Measurements from ENCODE around the gene PPP6R3. TPM values are rescaled to one million over a fixed set of nuclear protein-coding genes. Genes with fewer than 3 reads are reported as not detected.
"Not testable (repeated sequence)": the region's sequence is repeated elsewhere in the genome, so short reads cannot be mapped to it uniquely, and the experiment has no call there.

PPP6R3 gene
- total RNA-seq, 1 experiment from 2014 or later = 113 TPM

DNA sequence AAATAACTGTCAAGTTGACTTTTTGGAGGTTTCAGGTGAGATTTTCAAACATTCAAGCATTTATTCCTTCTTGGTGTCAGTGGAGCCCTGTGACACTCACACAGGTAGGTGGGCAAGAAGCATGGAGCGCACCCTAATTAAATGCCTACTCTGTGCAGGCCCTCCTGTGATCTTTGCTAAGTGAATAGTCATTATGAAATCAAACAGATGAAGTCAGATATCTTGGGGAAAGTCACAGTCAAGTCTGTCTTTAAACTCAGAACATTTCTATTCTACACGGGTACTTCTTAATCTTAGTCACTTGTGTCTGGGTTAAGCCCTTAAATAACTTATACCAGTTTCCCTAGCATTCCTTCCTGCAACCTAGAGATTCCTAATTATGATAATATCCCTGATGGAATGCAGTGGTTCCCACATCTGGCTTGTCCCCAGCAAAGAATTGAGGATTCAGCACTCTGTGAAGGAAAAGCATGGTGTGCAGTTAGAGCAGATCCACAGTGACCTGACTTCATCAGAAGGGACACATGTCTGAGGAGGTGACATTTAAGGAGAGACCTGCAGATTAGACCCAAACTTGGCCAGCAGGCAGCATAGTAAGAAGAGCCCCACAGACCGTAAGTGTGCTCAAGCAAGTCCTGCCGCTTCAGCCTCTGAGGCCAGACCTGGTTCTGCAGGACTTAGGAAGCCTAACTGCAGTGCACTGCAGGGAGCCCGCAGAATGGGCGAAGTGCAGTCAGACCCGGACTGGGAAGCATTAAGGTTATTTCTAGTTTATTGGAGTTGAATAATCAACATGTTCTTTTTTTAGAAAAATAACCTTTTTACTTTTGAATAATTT is 138.5 kb downstream of the PPP6R3 start:
- no peak for DNase-seq (ENCODE audit: low read depth)

GRCh38 chr11:68601147-68601546 is 140.6 kb downstream of the PPP6R3 start:
- DNase-seq (ENCODE audit: low read depth) = no peak

DNA sequence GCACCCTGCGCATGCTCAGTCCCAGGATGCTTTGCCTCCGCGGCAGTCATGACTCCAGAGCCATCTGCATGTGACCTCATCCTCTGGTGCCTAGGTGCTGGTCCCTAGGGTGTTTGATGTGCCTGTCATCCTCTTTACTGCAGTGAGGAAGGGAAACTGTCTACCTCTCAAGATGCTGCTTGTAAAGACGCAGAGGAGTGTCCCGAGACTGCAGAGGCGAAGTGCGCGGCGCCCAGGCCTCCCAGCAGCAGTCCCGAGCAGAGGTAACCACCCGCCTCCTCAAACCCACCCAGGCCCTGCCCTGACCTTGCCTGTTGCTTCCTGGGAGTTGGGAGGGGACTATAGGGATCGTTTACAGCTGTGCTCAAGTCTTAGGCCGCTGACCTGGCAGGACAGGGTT is 149.2 kb downstream of the PPP6R3 start:
- no peak for DNase-seq (ENCODE audit: low read depth)

DNA sequence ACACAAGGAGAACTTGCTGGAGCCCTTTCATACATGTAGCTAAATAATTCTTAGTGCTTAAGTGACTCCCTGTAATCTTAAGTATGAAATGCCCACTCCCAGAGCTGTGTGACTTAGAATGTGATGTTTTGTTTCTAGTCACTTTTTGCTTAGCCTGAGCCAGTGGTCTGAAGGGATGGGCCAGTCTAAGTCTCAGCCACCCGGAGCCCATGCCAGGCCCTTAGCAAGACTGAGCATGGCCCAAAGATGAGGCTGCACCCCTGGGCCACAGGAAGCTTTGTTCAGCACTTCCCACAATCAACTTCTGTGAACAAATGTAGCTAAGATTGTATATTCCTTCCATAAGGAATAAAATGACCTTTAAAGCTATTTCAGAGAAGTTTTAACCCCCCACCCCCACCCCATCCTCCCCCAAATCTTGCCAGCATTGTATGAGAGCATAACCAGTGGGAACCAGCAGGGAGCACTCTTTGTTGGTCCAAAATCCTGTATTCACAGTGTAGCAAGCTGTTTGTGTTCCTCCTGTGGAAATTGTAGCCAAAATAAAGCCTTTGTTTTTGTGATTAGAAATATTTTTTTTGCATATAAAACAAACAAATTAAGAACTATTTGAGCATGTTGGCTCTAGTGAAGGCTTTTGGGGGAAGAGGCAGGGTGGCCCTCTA is 150.0 kb downstream of the PPP6R3 start:
- no peak for DNase-seq (ENCODE audit: low read depth)

DNA sequence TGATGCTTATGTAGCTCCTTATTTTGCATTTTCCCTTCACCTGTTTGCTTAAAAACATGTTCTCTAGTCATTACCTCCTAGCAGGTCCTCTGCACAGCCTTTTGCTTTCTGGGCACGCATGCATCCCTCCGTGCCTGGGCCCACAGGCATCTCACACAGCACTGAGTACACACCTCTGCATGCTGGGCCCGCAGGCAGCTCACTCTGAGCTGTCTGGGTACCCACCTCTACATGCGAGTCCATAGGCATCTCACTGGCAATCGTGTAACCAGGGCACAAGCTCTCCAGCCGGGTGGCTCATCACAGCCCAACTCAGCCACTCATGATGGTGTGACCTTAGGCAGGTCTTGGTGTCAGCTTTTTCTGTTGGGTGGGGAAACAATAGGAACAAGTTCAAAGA is 155.1 kb downstream of the PPP6R3 start:
- no peak for DNase-seq (ENCODE audit: low read depth)

- no peak for DNase-seq (ENCODE audit: low read depth)
Measured at GRCh38 chr11:68617925-68618809, 157.6 kb downstream of the PPP6R3 start.

DNA sequence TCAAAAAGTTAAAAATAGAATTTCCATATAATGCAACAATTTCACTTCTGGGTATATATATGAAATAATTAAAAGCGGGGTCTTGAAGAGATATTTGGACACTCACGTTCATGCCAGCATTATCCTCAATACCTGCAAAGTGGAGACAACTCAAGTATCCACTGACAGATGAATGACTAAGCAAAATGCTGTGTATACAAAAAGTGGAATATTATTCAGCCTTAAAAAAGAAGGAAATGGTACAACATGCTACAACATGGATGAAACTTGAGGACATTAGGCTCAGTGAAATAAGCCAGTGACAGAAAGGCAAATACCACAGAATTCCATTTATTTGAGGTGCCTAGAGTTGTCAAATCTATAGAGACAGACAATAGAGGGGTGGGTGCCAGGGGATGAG is 161.3 kb downstream of the PPP6R3 start:
- DNase-seq (ENCODE audit: low read depth) = no peak

DNA sequence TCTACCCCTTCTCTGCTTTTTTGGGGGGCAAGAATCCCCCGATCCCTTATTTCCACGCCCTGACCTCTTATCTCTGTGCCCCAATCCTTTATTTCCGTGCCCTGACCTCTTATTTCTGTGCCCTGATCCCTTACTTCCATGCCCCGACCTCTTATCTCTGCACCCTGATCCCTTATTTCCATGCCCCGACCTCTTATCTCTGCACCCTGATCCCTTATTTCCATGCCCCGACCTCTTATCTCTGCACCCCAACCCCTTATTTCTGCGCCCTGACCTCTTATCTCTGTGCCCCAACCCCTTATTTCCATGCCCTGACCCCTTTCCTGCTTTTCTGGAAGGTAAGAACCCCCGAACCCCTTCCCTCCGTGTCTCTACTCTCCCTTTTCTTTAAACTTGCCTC is 163.2 kb downstream of the PPP6R3 start:
- DNase-seq (ENCODE audit: low read depth) = not testable (repeated sequence)

- not testable (repeated sequence) for DNase-seq (ENCODE audit: low read depth)
Measured at GRCh38 chr11:68625069-68625468, 164.5 kb downstream of the PPP6R3 start.

DNA sequence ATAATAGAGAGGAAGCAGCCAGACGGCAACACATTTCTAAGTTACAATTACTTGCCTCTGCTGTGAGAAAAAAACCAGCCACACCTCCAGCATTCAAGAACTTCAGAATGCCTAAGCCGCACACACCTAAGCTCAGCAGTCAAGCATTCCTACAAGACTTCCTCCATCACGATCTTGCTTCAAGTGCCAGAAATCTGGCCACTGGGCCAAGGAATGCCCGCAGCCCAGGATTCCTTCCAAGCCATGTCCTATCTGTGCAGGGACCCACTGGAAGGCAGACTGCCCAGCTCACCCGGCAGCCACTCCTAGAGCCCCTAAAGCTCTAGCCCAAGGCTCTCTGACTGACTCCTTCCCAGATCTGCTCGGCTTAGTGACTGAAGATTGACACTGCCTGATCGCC is 165.7 kb downstream of the PPP6R3 start:
- not testable (repeated sequence) for DNase-seq (ENCODE audit: low read depth)

GRCh38 chr11:68628837-68629236 is 168.3 kb downstream of the PPP6R3 start:
- DNase-seq (ENCODE audit: low read depth) = not testable (repeated sequence)

DNA sequence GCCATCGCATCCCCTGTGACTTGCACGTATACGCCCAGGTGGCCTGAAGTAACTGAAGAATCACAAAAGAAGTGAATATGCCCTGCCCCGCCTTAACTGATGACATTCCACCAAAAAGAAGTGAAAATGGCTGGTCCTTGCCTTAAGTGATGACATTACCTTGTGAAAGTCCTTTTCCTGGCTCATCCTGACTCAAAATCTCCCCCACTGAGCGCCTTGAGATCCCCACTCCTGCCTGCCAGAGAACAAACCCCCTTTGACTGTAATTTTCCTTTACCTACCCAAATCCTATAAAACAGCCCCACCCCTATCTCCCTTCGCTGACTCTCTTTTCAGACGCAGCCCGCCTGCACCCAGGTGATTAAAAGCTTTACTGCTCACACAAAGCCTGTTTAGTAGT is 171.8 kb downstream of the PPP6R3 start:
- not testable (repeated sequence) for DNase-seq (ENCODE audit: low read depth)

DNA sequence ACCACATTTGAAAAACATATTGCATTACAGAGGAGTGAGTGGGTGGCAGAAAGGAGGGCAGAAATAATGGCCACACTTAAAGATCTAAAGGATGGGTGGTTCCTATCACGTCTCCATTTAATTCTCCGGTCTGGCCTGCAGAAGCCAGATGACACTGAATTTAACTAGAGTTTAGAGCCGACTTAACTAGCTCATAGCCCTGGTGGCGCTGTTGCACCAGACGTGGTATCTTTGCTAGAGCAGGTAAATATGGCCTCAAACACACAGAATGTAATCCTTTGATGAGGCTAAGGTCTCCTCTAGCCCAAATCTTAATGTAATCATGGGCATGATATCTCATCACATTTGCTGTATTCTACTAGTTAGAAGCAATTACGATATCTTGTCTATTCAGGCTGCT is 172.2 kb downstream of the PPP6R3 start:
- DNase-seq (ENCODE audit: low read depth) = peak; percentile 51

GRCh38 chr11:68634606-68635005 is 174.1 kb downstream of the PPP6R3 start:
- DNase-seq (ENCODE audit: low read depth) = not testable (repeated sequence)

DNA sequence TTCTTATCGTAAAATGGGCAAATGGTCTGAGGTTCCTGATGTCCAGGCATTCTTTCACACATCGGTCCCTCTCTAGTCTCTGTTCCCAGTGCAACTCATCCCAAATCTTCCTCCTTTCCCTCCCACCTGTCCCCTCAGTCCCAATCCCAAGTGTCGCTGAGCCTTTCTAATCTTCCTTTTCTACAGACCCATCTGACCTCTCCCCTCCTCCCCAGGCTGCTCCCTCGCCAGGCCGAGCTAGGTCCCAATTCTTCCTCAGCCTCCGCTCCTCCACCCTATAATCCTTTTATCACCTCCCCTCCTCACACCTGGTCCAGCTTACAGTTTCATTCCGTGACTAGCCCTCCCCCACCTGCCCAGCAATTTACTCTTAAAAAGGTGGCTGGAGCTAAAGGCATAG is 174.6 kb downstream of the PPP6R3 start:
- not testable (repeated sequence) for DNase-seq (ENCODE audit: low read depth)

DNA sequence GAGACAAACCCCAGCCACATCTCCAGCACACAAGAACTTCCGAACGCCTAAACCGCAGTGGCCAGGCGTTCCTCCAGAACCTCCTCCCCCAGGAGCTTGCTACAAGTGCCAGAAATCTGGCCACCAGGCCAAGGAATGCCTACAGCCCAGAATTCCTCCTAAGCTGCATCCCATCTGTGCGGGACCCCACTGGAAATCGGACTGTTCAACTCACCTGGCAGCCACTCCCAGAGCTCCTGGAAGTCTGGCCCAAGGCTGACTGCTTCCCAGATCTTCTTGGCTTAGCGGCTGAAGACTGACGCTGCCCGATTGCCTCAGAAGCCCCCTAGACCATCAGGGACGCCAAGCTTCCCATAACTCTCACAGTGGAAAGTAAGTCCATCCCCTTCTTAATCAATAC is 175.3 kb downstream of the PPP6R3 start:
- DNase-seq (ENCODE audit: low read depth) = not testable (repeated sequence)

DNA sequence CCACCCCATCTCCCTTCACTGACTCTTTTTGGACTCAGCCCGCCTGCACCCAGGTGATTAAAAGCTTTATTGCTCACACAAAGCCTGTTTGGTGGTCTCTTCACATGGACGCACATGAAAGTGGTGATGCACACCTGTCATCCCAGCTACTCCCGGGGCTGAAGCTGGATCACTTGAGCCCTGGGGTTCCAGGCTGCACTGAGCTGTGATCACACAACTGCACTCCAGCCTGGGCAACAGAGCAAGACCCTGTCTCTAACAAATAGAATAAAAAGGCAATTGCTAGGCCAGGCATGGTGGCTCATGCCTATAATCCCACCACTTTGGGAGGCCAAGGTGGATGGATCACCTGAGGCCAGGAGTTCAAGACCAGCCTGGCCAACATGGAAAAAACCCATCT is 178.8 kb downstream of the PPP6R3 start:
- DNase-seq (ENCODE audit: low read depth) = not testable (repeated sequence)

- DNase-seq (ENCODE audit: low read depth) = no peak
Measured at GRCh38 chr11:68641880-68642279, 181.3 kb downstream of the PPP6R3 start.

- peak; percentile 54 for DNase-seq (ENCODE audit: low read depth)
Measured at GRCh38 chr11:68643585-68643984, 183.0 kb downstream of the PPP6R3 start.

GRCh38 chr11:68646832-68647231 is 186.3 kb downstream of the PPP6R3 start:
- no peak for DNase-seq (ENCODE audit: low read depth)

- DNase-seq (ENCODE audit: low read depth) = no peak
Measured at GRCh38 chr11:68649851-68650555, 189.5 kb downstream of the PPP6R3 start.

DNA sequence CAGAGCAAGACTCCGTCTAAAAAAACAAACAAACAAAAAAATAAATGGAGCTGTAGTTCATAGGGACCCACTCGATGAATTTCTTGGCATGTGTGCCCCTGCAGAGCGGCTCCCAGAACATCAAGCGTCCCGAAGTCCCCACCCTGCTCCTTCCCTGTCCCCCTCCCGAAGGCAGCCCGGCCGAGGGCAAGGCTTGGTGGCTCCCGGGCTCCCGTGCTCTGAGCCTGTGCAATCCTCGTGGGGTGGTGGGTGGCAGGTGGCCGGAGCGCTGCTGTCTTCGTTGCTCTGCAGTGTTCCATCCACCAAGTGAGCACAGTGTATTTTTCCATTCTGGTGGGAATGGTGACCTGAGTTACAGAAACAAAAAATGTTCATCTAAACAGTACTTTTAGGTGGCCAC is 190.2 kb downstream of the PPP6R3 start:
- no peak for DNase-seq (ENCODE audit: low read depth)

All from RPMI7951 (cell line).